Measurements from ENCODE around the gene HSBP1L1. TPM values are rescaled to one million over a fixed set of nuclear protein-coding genes. Genes with fewer than 3 reads are reported as not detected.

Gene HSBP1L1
- total and polyA plus RNA-seq, 2 of the 8 experiments (the other 6 are each of a cell fraction or from before 2014, with no cell fraction given) = 1.0 to 1.3 TPM

DNA sequence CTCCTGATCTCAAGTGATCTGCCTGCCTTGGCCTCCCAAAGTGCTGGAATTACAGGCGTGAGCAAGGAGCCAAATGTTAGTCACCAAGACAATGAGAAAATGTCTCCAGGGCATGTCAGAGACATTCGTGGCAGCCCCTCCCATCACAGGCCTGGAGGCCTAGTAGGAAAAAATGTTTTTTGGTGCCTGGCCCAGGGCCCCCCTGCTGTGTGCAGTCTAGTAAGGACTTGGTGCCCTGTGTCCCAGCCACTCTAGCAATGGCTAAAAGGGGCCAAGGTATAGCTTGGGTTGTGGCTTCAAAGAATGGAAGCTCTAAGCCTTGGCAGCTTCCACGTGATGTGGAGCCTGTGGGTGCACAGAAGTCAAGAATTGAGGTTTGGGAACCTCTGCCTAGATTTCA is 36.4 kb downstream of the HSBP1L1 start:
- H2BK12ac ChIP-seq (ENCODE audit: low read depth, low read length) = no peak overlapping the region
- peaks cover 15 to 17% of the 10 kb centered on the region in 2 experiments for H3K9me3 ChIP-seq (ENCODE audit: insufficient read depth in 2 of 2, low read depth in 1 of 2, low read length in 1 of 2)
- no peak overlapping the region for H3K23ac ChIP-seq (ENCODE audit: insufficient read length)
- H3K4me1 ChIP-seq (replicated peaks in 1 of 4; ENCODE audit: control insufficient read depth in 3 of 4, insufficient read depth in 4 of 4, low read length in 3 of 4) = no peaks in the 10 kb centered on the region
- no peak overlapping the region for H3K4me2 ChIP-seq (ENCODE audit: insufficient read depth in 1 of 2, low read depth in 2 of 2, low read length in 2 of 2)
- no peak overlapping the region for H2BK5ac ChIP-seq (ENCODE audit: low read depth, low read length)
- ChIA-PET POLR2A (ENCODE audit: partially characterized antibody) (no interaction called here), CTCF (ENCODE audit: partially characterized antibody) (no interaction called here)
- no peaks in the 10 kb centered on the region for H3K79me2 ChIP-seq (ENCODE audit: control insufficient read depth in 1 of 2, insufficient read depth in 2 of 2, low read length in 2 of 2)
- H3K79me1 ChIP-seq (ENCODE audit: low read depth, low read length) = no peaks in the 10 kb centered on the region
- no peak overlapping the region for H2AFZ ChIP-seq (ENCODE audit: low read length)
- H3K36me3 ChIP-seq (ENCODE audit: control insufficient read depth in 2 of 4, insufficient read depth in 4 of 4, low read length in 3 of 4) = no peaks in the 10 kb centered on the region
- no peak overlapping the region for H3K4ac ChIP-seq (replicated peaks; ENCODE audit: insufficient read length, low read depth, low read length)
- H2BK15ac ChIP-seq (ENCODE audit: low read length) = no peak overlapping the region
- 88% methylated on average over 3 of the region's 3 CpGs; no CpG with 5 or more reads in 1 of the 2 experiments for WGBS, 2 experiments (ENCODE audit: extremely low coverage in 1 of 2, insufficient coverage in 1 of 2, insufficient read length in 1 of 2, insufficient replicate concordance in 2 of 2, low coverage in 1 of 2, low lambda C conversion rate in 2 of 2, missing lambda C conversion rate in 1 of 2)
- H3K23me2 ChIP-seq (ENCODE audit: low read depth, low read length) = no peaks in the 10 kb centered on the region
- no peak overlapping the region for H4K91ac ChIP-seq (replicated peaks; ENCODE audit: insufficient read length, low read length)
- no peak overlapping the region for H3K56ac ChIP-seq (replicated peaks; ENCODE audit: insufficient read length, low read depth, low read length)
- H2BK120ac ChIP-seq (replicated peaks; ENCODE audit: low read depth, low read length) = no peak overlapping the region
- H3K4me3 ChIP-seq (ENCODE audit: extremely low read depth in 1 of 4, insufficient read depth in 2 of 4, low read depth in 3 of 4, low read length in 4 of 4) = no peak overlapping the region
- no peak overlapping the region for H2AK5ac ChIP-seq (ENCODE audit: low read depth, low read length)
- TF ChIP-seq CREB1 (IDR thresholded peaks at IDR 0.05) (no peak), CBX5 (IDR thresholded peaks at IDR 0.05; ENCODE audit: low read depth, low read length) (0 out of 2 replicates have a peak, but pooled peaks have one; percentile 51)
- DNase-seq (ENCODE audit: low read depth in 1 of 2, low spot score in 2 of 2) (no peak), FAIRE-seq (no peak)
- H3K9ac ChIP-seq (replicated peaks in 1 of 4; ENCODE audit: extremely low read depth in 1 of 4, low read depth in 3 of 4, low read length in 3 of 4) = no peak overlapping the region
- H3K27ac ChIP-seq (ENCODE audit: low read depth, low read length) = no peak overlapping the region
- no peak overlapping the region for H4K5ac ChIP-seq (ENCODE audit: insufficient read length, low read depth, low read length)
- H4K8ac ChIP-seq (ENCODE audit: extremely low read depth, insufficient read depth, low read length) = no peak overlapping the region; the same call in 1 of the 2 replicates
- H4K20me1 ChIP-seq (replicated peaks in 1 of 2; ENCODE audit: control insufficient read depth in 1 of 2, insufficient read depth in 2 of 2, low read length in 2 of 2) = peaks cover 0 to 2% of the 10 kb centered on the region in 2 experiments
- no peak overlapping the region for H3K14ac ChIP-seq (ENCODE audit: insufficient read length)
- H2BK20ac ChIP-seq (ENCODE audit: low read length) = no peak overlapping the region
- no peaks in the 10 kb centered on the region for H3K27me3 ChIP-seq (replicated peaks in 1 of 4; ENCODE audit: control insufficient read depth in 3 of 4, extremely low read depth in 1 of 4, insufficient read depth in 3 of 4, low read length in 3 of 4)
- no peak overlapping the region for H3K18ac ChIP-seq (ENCODE audit: extremely low read depth, low read length)
